GM12875 (cell line): ENCODE results near the gene KCNK6.

Experiments
- H3K4me3 ChIP-seq: one replicate; pipeline ENCODE4 v1.5.1; 2011; ENCODE audit warnings: low read depth, low read length, control low read depth
- TF ChIP-seq, protein P1 (sequence below): IDR thresholded peaks from 2 replicates; pipeline ENCODE4 v1.5.1; 2011; ENCODE audit warnings: low read depth, mild to moderate bottlenecking, control low read depth, inconsistent platforms, low read length, moderate library complexity, borderline replicate concordance; ENCODE audit not compliant: insufficient read depth

The KCNK6 gene

DNA sequence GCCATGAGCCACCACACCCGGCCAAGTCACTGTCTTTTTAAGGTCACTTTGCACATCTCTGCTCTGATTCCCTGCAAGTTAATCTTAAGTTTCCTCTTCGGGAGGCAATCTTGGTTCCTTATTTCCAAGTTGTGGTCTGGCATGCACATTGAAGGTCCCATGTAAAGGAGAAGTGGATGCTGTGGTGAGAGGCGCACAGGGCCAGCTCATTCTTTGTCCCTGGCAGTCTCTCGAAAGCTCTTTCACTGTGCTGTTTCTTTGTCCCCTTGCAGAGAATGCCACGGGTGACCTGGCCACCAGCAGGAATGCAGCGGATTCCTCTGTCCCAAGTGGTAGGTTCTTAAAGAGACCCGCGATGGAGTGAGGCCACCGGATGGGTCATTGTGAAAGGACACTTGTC is 32.0 kb upstream of the KCNK6 start:
- TF ChIP-seq, protein P1, sequence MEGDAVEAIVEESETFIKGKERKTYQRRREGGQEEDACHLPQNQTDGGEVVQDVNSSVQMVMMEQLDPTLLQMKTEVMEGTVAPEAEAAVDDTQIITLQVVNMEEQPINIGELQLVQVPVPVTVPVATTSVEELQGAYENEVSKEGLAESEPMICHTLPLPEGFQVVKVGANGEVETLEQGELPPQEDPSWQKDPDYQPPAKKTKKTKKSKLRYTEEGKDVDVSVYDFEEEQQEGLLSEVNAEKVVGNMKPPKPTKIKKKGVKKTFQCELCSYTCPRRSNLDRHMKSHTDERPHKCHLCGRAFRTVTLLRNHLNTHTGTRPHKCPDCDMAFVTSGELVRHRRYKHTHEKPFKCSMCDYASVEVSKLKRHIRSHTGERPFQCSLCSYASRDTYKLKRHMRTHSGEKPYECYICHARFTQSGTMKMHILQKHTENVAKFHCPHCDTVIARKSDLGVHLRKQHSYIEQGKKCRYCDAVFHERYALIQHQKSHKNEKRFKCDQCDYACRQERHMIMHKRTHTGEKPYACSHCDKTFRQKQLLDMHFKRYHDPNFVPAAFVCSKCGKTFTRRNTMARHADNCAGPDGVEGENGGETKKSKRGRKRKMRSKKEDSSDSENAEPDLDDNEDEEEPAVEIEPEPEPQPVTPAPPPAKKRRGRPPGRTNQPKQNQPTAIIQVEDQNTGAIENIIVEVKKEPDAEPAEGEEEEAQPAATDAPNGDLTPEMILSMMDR = no peak
- H3K4me3 ChIP-seq = no peak overlapping the region

DNA sequence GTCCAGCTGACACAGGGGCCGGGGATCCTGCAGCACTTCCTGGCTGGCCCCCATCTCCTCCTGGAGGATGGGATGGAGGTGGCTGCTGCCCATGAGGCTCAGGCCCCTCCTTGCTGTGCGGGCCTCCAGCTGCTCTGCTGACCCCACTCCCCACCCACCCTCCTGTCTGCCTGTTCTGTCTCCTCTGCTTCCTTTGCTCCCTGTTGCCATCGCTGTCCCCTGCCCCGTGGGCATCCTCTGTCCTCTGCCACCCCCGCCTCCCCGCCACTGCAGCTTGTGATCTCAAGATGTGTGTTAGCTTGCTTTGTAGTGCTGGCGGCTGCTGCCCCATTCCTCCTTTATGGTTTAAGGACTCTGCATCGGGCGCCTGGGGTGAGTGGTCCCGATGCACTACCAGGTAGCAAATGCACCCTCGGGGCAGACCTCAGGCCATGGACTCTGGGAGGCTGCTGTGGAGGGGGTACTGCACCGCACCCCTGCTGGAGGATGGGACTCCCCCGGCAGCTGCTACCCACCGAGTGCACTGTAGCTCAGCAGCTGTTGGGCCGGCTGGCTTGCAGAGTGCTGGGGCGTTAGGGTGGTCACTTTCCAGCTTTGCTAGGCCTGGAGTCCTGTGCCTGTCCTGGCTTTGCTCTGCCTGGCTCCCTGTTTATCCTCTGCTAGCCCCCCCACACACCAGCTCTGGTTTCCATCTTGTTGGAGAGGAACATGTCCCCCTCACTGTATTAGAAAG is 31.4 kb upstream of the KCNK6 start:
- TF ChIP-seq, protein P1 = no peak
- H3K4me3 ChIP-seq = no peak overlapping the region

DNA sequence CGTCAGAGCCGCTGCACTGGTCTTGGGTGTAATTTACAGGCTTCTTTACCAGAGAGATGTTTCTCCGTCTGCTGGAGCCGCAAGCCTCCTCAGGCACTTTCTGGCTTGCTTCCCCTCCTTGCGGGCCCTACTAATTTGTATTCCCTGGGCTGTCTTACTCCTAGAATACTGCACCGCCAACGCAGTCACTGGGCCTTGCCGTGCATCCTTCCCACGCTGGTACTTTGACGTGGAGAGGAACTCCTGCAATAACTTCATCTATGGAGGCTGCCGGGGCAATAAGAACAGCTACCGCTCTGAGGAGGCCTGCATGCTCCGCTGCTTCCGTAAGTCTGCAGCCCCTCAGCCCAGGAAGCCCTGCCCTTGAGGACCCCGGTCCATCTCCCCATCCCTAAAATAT is 29.7 kb upstream of the KCNK6 start:
- H3K4me3 ChIP-seq = no peak overlapping the region
- TF ChIP-seq, protein P1 = no peak

DNA sequence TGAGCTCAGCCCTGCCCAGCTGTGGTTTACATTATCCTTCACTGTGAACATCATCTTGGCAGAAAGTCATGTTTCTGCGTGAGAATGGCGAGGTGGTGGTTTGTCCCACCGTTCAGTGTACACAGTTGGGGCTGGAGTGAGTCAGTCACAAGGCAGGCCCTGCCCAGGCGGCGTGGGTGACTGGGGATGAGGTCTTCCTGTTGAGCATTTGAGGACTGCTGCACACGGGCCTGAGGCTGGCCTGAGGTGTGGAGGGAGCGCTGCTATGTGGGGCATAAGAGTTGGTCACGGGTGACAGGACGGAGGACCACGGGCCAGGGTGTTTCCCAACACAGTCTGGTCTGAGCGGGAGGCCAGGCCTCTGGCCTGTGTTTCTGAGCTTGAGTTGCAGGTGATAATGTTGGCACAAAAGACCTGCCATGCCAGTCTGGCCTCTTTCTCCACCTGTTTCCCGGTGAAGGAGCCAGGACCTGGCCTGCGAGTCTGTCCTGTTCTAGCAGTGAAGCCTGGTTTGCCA is 29.0 kb upstream of the KCNK6 start:
- no peak overlapping the region for H3K4me3 ChIP-seq
- TF ChIP-seq, protein P1 = no peak

DNA sequence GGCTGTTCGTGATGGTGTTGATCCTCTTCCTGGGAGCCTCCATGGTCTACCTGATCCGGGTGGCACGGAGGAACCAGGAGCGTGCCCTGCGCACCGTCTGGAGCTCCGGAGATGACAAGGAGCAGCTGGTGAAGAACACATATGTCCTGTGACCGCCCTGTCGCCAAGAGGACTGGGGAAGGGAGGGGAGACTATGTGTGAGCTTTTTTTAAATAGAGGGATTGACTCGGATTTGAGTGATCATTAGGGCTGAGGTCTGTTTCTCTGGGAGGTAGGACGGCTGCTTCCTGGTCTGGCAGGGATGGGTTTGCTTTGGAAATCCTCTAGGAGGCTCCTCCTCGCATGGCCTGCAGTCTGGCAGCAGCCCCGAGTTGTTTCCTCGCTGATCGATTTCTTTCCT is 27.8 kb upstream of the KCNK6 start:
- TF ChIP-seq, protein P1 = no peak
- no peak overlapping the region for H3K4me3 ChIP-seq

DNA sequence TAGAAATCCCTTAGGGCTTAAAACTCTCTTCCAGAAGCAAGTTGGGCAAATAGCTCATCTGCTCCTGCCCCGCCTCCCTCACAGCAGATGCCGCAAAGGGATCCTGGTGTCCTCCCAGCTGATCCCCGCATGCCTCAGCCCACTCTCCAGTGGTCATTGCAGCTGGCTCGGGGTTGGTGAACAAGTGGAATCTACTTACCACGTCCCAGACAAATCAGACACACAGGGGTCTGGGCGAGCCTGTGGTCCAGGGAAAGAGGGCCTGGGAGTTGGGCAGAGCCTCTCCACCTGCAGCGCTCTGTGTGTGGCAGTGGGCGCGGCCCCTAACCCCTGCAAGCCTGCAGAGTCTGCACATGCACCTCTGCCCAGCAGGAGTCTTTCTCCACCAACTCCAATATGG is 26.4 kb upstream of the KCNK6 start:
- TF ChIP-seq, protein P1 = no peak
- H3K4me3 ChIP-seq = no peak overlapping the region

DNA sequence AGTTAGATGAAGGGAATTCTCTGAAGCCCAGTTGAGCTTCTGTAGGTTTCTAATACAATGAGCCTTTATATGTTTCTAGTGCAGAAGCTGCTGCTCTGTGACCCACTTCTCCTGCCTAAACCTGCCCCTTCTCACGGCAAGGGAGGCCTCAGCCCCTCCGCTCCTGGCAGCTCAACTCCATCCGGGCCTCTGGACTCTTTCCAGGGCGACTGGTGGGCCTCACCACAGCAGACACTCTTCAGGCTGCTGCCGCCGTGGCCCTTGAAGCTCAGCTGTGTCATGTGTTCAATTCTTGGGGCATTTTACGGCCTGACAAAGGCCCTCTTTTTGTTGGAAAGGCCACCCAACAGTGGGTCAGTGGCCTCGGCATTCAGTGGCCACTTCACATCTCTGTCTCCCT is 25.6 kb upstream of the KCNK6 start:
- TF ChIP-seq, protein P1 = no peak
- no peak overlapping the region for H3K4me3 ChIP-seq
